CD4-positive, alpha-beta T cell treated with Interleukin-15 for 1 hour (primary cell): ENCODE data around the gene TOMM6.

ENCODE experiments used
- DNase-seq: peaks from one replicate; pipeline ENCODE4 v3.0.0-alpha.2; 2020

Gene TOMM6

GRCh38 chr6:41826343-41827022 is 39.0 kb downstream of the TOMM6 start:
- DNase-seq: no peak

DNA sequence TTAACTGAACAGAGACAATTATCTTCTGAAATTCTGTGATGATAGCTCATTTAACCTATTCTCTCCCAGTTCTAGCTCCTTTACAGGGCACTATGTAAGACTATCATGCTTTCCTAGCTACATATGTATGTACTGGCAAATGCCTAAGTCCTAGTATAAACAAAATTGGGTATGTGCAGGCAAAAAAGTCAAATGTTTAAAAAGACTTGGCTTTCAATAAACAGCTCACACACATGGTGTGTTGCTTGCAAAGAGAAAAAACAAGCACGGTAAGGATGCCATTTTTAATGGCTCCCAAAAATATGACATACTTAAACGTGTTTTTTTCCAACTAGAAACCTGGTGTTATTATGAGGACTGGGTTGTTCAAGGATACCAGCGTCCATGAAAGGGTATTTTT is 44.8 kb downstream of the TOMM6 start:
- DNase-seq: no peak

DNA sequence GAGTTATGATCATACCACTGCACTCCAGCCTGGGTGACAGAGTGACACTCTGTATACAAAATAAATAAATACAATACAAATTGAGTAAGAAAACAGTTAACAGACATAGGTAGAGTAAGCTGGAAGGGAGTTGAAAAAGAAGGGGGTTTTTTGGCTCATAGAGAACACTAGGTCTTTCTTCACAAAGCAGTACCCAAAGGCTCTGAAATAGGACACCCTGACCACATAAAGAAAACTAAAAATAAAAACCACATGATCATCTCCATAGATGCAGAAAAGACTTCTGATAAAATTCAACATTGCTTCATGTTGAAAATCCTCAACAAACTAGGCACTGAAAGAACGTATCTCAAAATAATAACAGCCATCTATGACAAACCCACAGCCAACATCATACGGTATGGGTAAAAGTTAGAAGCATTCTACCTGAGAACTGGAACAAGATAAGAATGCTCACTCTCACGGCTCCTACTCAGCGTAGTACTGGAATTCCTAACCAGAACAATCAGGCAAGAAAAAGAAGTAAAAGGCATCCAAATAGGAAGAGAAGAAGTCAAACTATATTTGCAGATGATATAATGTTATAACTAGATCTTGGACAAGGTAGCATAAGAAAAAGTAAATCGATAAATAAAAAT is 48.6 kb downstream of the TOMM6 start:
- no peak for DNase-seq

GRCh38 chr6:41836660-41837052 is 49.2 kb downstream of the TOMM6 start:
- no peak for DNase-seq
